ENCODE measurements around the gene CPD.

Gene CPD

GRCh38 chr17:30517786-30518185 is 139.1 kb downstream of the CPD start:
- DNase-seq = no peak

DNA sequence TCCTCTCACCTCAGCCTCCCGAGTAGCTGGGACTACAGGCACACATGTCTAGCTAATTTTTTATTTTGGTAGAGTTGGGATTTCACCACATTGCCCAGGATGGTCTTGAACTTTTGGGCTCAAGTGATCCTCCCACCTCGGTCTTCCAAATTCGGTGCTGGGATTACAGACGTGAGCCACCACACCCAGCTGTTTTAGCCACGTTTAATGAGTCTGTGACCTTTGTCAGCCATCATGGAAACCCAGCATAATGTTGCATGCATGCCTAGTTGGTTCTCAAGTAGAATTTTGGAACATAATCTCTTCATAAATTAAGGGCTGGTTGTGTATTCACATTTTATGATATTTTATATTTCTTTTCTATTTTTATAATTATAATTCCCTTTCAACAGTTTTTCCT is 140.4 kb downstream of the CPD start:
- DNase-seq = no peak
